Femur (tissue), 1 donor: ENCODE data around the gene PLD5.

Experiments
- DNase-seq: peaks from one replicate; pipeline ENCODE4 v3.0.0-alpha.2; 2017

Gene PLD5

GRCh38 chr1:242033447-242033846 is 491.1 kb downstream of the PLD5 start:
- DNase-seq, result no peak
